Astrocyte of the hippocampus (primary cell): Measurements from ENCODE around the gene MSX1.

Source experiments
- DNase-seq: peaks from one replicate; pipeline ENCODE4 v3.0.0; 2011; ENCODE audit warnings: low read depth, low spot score

MSX1 gene

GRCh38 chr4:4913147-4913561, 53.7 kb downstream of the MSX1 start:
- DNase-seq: no peak
